HepG2 (cell line): ENCODE measurements around the gene RCOR1. TPM values are rescaled to one million over a fixed set of nuclear protein-coding genes. Genes with fewer than 3 reads are reported as not detected.

ENCODE experiments used
- FOXC1 ChIP-seq: sonication (generic); formaldehyde crosslinking; IDR thresholded peaks from 2 replicates; pipeline ENCODE4 v1.8.0; 2022; ENCODE audit warnings: mild to moderate bottlenecking, missing genetic modification reagents, borderline replicate concordance
- FOXJ3 ChIP-seq: sonication (generic); formaldehyde crosslinking; IDR thresholded peaks from 2 replicates; pipeline ENCODE4 v1.4.0; 2020; ENCODE audit warnings: missing genetic modification reagents, mild to moderate bottlenecking, borderline replicate concordance
- HINFP ChIP-seq: sonication (generic); formaldehyde crosslinking; IDR thresholded peaks from 2 replicates; pipeline ENCODE4 v1.4.0; 2020; ENCODE audit warnings: low read depth, mild to moderate bottlenecking, missing genetic modification reagents
- PATZ1 ChIP-seq: sonication (generic); formaldehyde crosslinking; IDR thresholded peaks from 2 replicates; pipeline ENCODE4 v1.4.0; 2020; ENCODE audit warnings: missing genetic modification reagents
- RXRB ChIP-seq: IDR thresholded peaks from 2 replicates; pipeline ENCODE4 v1.6.1; 2016; ENCODE audit warnings: borderline replicate concordance, missing genetic modification reagents, missing compliant biosample characterization
- TOPORS ChIP-seq: sonication (generic); formaldehyde crosslinking; IDR thresholded peaks from 2 replicates; pipeline ENCODE4 v1.8.0; 2023; ENCODE audit warnings: mild to moderate bottlenecking, missing genetic modification reagents
- ZC3H13 ChIP-seq: sonication (generic); formaldehyde crosslinking; IDR thresholded peaks from 2 replicates; pipeline ENCODE4 v1.8.1; 2023; ENCODE audit warnings: mild to moderate bottlenecking, missing genetic modification reagents, moderate library complexity
- ZGPAT ChIP-seq: IDR thresholded peaks from 2 replicates; pipeline ENCODE4 v1.6.1; 2016; ENCODE audit warnings: mild to moderate bottlenecking
- ZMAT5 ChIP-seq: sonication (generic); formaldehyde crosslinking; IDR thresholded peaks from 2 replicates; pipeline ENCODE4 v1.5.0; 2020; ENCODE audit warnings: mild to moderate bottlenecking, low read depth, missing genetic modification reagents, borderline replicate concordance
- ZNF281 ChIP-seq: sonication (generic); formaldehyde crosslinking; IDR thresholded peaks from 2 replicates; pipeline ENCODE4 v1.4.0; 2020; ENCODE audit warnings: missing genetic modification reagents, borderline replicate concordance
- ZNF30 ChIP-seq: sonication (generic); formaldehyde crosslinking; IDR thresholded peaks from 2 replicates; pipeline ENCODE4 v1.5.0; 2020; ENCODE audit warnings: mild to moderate bottlenecking, missing genetic modification reagents
- ZNF329 ChIP-seq: sonication (generic); formaldehyde crosslinking; IDR thresholded peaks from 2 replicates; pipeline ENCODE4 v1.9.0; 2021; ENCODE audit warnings: low read depth, mild to moderate bottlenecking, missing genetic modification reagents
- ZNF619 ChIP-seq: sonication (generic); formaldehyde crosslinking; IDR thresholded peaks from 2 replicates; pipeline ENCODE4 v1.4.0; 2020; ENCODE audit warnings: mild to moderate bottlenecking, missing genetic modification reagents
- ZNF678 ChIP-seq: sonication (generic); formaldehyde crosslinking; IDR thresholded peaks from 2 replicates; pipeline ENCODE4 v1.4.0; 2020; ENCODE audit warnings: mild to moderate bottlenecking, missing genetic modification reagents
- polyA plus RNA-seq, 8 experiments: library from polyadenylated mRNA; depleted of rRNA in 3 of 8; stranded (reverse) in 7 of 8; unstranded in 1 of 8; fragments of >200 nt; fragmentation: Illumina TruSeq in 4 of 8; extraction: Trizol in 4 of 8; gene quantifications; 2 replicates each; pipeline versions ENCODE4 v1.2.1 to v1.2.3, GENCODE V29; 2011 to 2016; ENCODE audit warnings: low read depth in 4 of 8, missing spikeins in 1 of 8, mixed read lengths in 1 of 8; ENCODE audit not compliant: insufficient read depth in 1 of 8
- total RNA-seq, 5 experiments: library from RNA; depleted of rRNA; stranded (reverse); fragments of >200 nt; fragmentation: Illumina TruSeq; extraction: Trizol; gene quantifications; 2 replicates each; pipeline ENCODE4 v1.2.3, GENCODE V29; 2016; ENCODE audit warnings: low read depth in 1 of 5

RCOR1 gene
- total and polyA plus RNA-seq, 2 of the 13 experiments (the other 11 are each of a cell fraction or from before 2014, with no cell fraction given), result 10.2 to 11.1 TPM

GRCh38 chr14:102683399-102684297, 91.2 kb downstream of the RCOR1 start (continued):
- TF ChIP-seq ZC3H13 (CRISPR knock-in tag) (peak; percentile 85; the same call in 1 of the 2 replicates), PATZ1 (CRISPR knock-in tag) (peak; percentile 96), ZNF281 (CRISPR knock-in tag) (no peak; the same call in 1 of the 2 replicates), ZNF329 (0 out of 2 replicates have a peak, but pooled peaks have one; percentile 35), ZMAT5 (no peak), HINFP (CRISPR knock-in tag) (no peak; the same call in 1 of the 2 replicates), ZNF619 (CRISPR knock-in tag) (no peak), RXRB (peak; percentile 79), ZNF678 (0 out of 2 replicates have a peak, but pooled peaks have one; percentile 89), ZNF30 (no peak), TOPORS (CRISPR knock-in tag) (0 out of 2 replicates have a peak, but pooled peaks have one; percentile 22), ZGPAT (CRISPR knock-in tag) (peak; percentile 72), FOXC1 (CRISPR knock-in tag) (peak; percentile 35; the same call in 1 of the 2 replicates), FOXJ3 (CRISPR knock-in tag) (peak; percentile 14; the same call in 1 of the 2 replicates)
